NT2/D1 (cell line): ENCODE data around the gene ELK1.

Experiments
- SUZ12 ChIP-seq: IDR thresholded peaks from 2 replicates; pipeline ENCODE4 v1.6.1; 2011; ENCODE audit not compliant: insufficient read length, insufficient read depth; ENCODE audit errors: extremely low read depth
- YY1 ChIP-seq: IDR thresholded peaks from 2 replicates; pipeline ENCODE4 v1.6.1; 2011; ENCODE audit not compliant: insufficient read length, insufficient read depth
- ZNF274 ChIP-seq: IDR thresholded peaks from 2 replicates; pipeline ENCODE4 v1.6.1; 2011; ENCODE audit warnings: mild to moderate bottlenecking, low read depth, low read length

- TF ChIP-seq YY1 (no peak), SUZ12 (no peak), ZNF274 (no peak)
Measured at GRCh38 chrX:47614618-47615017, 35.7 kb downstream of the ELK1 start.
